HepG2 (cell line): ENCODE measurements around the gene SMARCA2. TPM values are rescaled to one million over a fixed set of nuclear protein-coding genes. Genes with fewer than 3 reads are reported as not detected.

ENCODE experiments used
- PRPF4 ChIP-seq: fragments of 200-400 bp; formaldehyde crosslinking; IDR thresholded peaks from 2 replicates; pipeline ENCODE4 v1.6.1; 2016; ENCODE audit warnings: low read length, low read depth; ENCODE audit not compliant: poor library complexity, severe bottlenecking
- RARA ChIP-seq: IDR thresholded peaks from 2 replicates; pipeline ENCODE4 v1.6.1; 2016; ENCODE audit warnings: missing genetic modification reagents, missing compliant biosample characterization
- RNF2 ChIP-seq: fragments of 450-650 bp; conservative IDR thresholded peaks from 2 replicates; pipeline ENCODE4 v1.6.1; 2016; ENCODE audit warnings: low read depth
- SMAD3 ChIP-seq: sonication (generic); formaldehyde crosslinking; IDR thresholded peaks from 2 replicates; pipeline ENCODE4 v1.4.0; 2020; ENCODE audit warnings: missing genetic modification reagents
- SMYD3 ChIP-seq: sonication (generic); formaldehyde crosslinking; IDR thresholded peaks from 2 replicates; pipeline ENCODE4 v1.8.1; 2023; ENCODE audit warnings: mild to moderate bottlenecking, missing genetic modification reagents
- TEAD2 ChIP-seq: sonication (generic); formaldehyde crosslinking; IDR thresholded peaks from 2 replicates; pipeline ENCODE4 v1.9.0; 2021; ENCODE audit warnings: missing genetic modification reagents
- U2AF2 ChIP-seq: fragments of 200-400 bp; formaldehyde crosslinking; IDR thresholded peaks from 2 replicates; pipeline ENCODE4 v1.6.1; 2017; ENCODE audit warnings: low read depth, mild to moderate bottlenecking, low read length
- ZNF329 ChIP-seq: sonication (generic); formaldehyde crosslinking; IDR thresholded peaks from 2 replicates; pipeline ENCODE4 v1.9.0; 2021; ENCODE audit warnings: low read depth, mild to moderate bottlenecking, missing genetic modification reagents
- ZNF558 ChIP-seq: sonication (generic); formaldehyde crosslinking; IDR thresholded peaks from 2 replicates; pipeline ENCODE4 v1.9.0; 2022; ENCODE audit warnings: mild to moderate bottlenecking, missing genetic modification reagents, borderline replicate concordance
- ZNF749 ChIP-seq: sonication (generic); formaldehyde crosslinking; IDR thresholded peaks from 2 replicates; pipeline ENCODE4 v1.8.0; 2022; ENCODE audit warnings: mild to moderate bottlenecking, missing genetic modification reagents, moderate library complexity, borderline replicate concordance
- polyA plus RNA-seq, 8 experiments: library from polyadenylated mRNA; depleted of rRNA in 3 of 8; stranded (reverse) in 7 of 8; unstranded in 1 of 8; fragments of >200 nt; fragmentation: Illumina TruSeq in 4 of 8; extraction: Trizol in 4 of 8; gene quantifications; 2 replicates each; pipeline versions ENCODE4 v1.2.1 to v1.2.3, GENCODE V29; 2011 to 2016; ENCODE audit warnings: low read depth in 4 of 8, missing spikeins in 1 of 8, mixed read lengths in 1 of 8; ENCODE audit not compliant: insufficient read depth in 1 of 8
- total RNA-seq, 5 experiments: library from RNA; depleted of rRNA; stranded (reverse); fragments of >200 nt; fragmentation: Illumina TruSeq; extraction: Trizol; gene quantifications; 2 replicates each; pipeline ENCODE4 v1.2.3, GENCODE V29; 2016; ENCODE audit warnings: low read depth in 1 of 5
- TF ChIP-seq, protein P1 (sequence below): sonication (generic); formaldehyde crosslinking; IDR thresholded peaks from 2 replicates; pipeline ENCODE4 v1.5.0; 2020; ENCODE audit warnings: mild to moderate bottlenecking, missing genetic modification reagents
- TF ChIP-seq, protein P2 (sequence below): IDR thresholded peaks from 2 replicates; pipeline ENCODE4 v1.6.1; 2016; ENCODE audit warnings: missing compliant biosample characterization, missing genetic modification reagents, borderline replicate concordance
- TF ChIP-seq, protein P3 (sequence below): sonication (generic); formaldehyde crosslinking; IDR thresholded peaks from 2 replicates; pipeline ENCODE4 v1.8.1; 2023; ENCODE audit warnings: missing genetic modification reagents, inconsistent platforms, borderline replicate concordance
- TF ChIP-seq, protein P4 (sequence below): sonication (generic); formaldehyde crosslinking; IDR thresholded peaks from 2 replicates; pipeline ENCODE4 v1.5.1; 2020; ENCODE audit warnings: mild to moderate bottlenecking, missing genetic modification reagents, borderline replicate concordance
- TF ChIP-seq, protein P5 (sequence below): sonication (generic); formaldehyde crosslinking; IDR thresholded peaks from 2 replicates; pipeline ENCODE4 v1.5.1; 2020; ENCODE audit warnings: missing genetic modification reagents, mild to moderate bottlenecking, borderline replicate concordance
- TF ChIP-seq, protein P6 (sequence below): sonication (generic); formaldehyde crosslinking; IDR thresholded peaks from 2 replicates; pipeline ENCODE4 v1.5.1; 2020; ENCODE audit warnings: missing genetic modification reagents, mild to moderate bottlenecking, borderline replicate concordance
- TF ChIP-seq, protein P7 (sequence below): sonication (generic); formaldehyde crosslinking; IDR thresholded peaks from 2 replicates; pipeline ENCODE4 v1.9.0; 2022; ENCODE audit warnings: missing genetic modification reagents, mild to moderate bottlenecking, borderline replicate concordance

SMARCA2 gene
- total and polyA plus RNA-seq, 2 of the 13 experiments (the other 11 are each of a cell fraction or from before 2014, with no cell fraction given): 22.5 to 23.7 TPM

DNA sequence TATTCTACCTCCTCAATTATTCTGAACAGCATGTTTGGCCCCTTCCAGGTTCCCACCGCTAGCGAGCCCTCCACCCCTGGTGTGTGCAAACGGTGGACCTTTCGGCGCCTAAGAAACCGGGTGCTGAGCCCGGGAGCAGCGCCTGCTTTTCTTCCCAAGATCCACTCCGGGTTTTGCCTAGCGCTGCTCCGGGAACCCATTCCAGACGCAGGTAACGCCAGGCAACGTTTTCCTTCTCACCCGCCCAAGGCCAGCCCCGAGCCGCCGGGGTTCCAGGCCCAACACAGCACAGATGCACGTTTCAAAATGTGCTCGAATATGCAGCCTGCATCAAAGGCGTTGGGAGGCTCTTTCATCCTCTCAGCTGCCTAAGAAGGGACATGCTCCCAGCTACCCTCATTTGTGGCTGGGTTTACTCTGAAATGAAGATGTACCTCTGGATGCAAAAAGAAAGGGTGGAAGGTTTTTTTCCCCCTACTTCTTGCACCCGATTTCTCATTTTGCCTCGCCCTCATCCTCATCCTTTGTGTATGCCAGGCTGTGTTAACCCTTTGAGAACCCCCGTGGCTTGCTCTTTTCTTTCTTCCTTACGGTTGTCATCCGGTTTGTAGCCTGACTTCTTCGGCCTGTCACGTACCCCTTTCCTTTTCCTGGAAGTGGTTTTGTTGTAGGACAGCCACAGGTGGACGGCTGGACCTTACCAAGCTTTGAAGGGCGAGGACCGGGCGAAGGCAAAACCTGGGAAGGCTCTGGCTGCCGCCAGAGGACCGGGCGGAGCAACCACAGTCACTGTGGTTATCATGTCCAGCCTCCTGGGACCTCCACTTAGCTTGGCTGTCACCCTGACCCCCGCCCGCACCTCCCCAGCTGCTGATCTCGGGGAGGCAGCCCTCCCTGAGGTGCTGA lies 226.9 kb downstream of the SMARCA2 start (continued):
- peak; percentile 50; the same call in 1 of the 2 replicates for TF ChIP-seq ZNF749 (CRISPR knock-in tag)
- TF ChIP-seq, protein P1, sequence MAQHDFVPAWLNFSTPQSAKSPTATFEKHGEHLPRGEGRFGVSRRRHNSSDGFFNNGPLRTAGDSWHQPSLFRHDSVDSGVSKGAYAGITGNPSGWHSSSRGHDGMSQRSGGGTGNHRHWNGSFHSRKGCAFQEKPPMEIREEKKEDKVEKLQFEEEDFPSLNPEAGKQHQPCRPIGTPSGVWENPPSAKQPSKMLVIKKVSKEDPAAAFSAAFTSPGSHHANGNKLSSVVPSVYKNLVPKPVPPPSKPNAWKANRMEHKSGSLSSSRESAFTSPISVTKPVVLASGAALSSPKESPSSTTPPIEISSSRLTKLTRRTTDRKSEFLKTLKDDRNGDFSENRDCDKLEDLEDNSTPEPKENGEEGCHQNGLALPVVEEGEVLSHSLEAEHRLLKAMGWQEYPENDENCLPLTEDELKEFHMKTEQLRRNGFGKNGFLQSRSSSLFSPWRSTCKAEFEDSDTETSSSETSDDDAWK (CRISPR knock-in tag): no peak
- TF ChIP-seq, protein P2, sequence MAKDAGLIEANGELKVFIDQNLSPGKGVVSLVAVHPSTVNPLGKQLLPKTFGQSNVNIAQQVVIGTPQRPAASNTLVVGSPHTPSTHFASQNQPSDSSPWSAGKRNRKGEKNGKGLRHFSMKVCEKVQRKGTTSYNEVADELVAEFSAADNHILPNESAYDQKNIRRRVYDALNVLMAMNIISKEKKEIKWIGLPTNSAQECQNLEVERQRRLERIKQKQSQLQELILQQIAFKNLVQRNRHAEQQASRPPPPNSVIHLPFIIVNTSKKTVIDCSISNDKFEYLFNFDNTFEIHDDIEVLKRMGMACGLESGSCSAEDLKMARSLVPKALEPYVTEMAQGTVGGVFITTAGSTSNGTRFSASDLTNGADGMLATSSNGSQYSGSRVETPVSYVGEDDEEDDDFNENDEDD: peak; percentile 29; the same call in 1 of the 2 replicates
- 0 out of 2 replicates have a peak, but pooled peaks have one; percentile 64 for TF ChIP-seq SMAD3 (CRISPR knock-in tag)
- TF ChIP-seq SMYD3: no peak
- TF ChIP-seq PRPF4: no peak
- no peak for TF ChIP-seq TEAD2 (CRISPR knock-in tag)
- TF ChIP-seq, protein P3, sequence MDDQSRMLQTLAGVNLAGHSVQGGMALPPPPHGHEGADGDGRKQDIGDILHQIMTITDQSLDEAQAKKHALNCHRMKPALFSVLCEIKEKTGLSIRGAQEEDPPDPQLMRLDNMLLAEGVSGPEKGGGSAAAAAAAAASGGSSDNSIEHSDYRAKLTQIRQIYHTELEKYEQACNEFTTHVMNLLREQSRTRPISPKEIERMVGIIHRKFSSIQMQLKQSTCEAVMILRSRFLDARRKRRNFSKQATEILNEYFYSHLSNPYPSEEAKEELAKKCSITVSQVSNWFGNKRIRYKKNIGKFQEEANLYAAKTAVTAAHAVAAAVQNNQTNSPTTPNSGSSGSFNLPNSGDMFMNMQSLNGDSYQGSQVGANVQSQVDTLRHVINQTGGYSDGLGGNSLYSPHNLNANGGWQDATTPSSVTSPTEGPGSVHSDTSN (CRISPR knock-in tag): 0 out of 2 replicates have a peak, but pooled peaks have one; percentile 52
- TF ChIP-seq, protein P4, sequence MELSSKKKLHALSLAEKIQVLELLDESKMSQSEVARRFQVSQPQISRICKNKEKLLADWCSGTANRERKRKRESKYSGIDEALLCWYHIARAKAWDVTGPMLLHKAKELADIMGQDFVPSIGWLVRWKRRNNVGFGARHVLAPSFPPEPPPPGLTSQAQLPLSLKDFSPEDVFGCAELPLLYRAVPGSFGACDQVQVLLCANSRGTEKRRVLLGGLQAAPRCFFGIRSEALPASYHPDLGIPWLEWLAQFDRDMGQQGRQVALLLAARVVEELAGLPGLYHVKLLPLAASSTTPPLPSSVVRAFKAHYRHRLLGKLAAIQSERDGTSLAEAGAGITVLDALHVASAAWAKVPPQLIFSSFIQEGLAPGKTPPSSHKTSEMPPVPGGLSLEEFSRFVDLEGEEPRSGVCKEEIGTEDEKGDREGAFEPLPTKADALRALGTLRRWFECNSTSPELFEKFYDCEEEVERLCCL (CRISPR knock-in tag): no peak; the same call in 1 of the 2 replicates
- TF ChIP-seq, protein P5, sequence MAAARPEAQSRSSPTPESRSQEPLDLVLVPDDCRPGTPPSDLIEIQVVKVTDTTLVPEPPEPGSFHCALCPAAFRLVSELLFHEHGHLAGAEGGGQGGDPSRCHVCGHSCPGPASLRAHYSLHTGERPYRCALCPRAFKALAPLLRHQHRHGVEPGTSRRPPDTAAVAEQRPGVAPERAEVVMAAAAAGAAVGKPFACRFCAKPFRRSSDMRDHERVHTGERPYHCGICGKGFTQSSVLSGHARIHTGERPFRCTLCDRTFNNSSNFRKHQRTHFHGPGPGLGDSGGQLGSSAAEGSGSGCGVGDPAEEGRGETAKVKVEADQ (CRISPR knock-in tag): no peak
- no peak for TF ChIP-seq ZNF558 (CRISPR knock-in tag)
- TF ChIP-seq RNF2: peak; percentile 64; the same call in 1 of the 2 replicates
- TF ChIP-seq RARA (CRISPR knock-in tag): peak; percentile 15; the same call in 1 of the 2 replicates
- TF ChIP-seq, protein P6, sequence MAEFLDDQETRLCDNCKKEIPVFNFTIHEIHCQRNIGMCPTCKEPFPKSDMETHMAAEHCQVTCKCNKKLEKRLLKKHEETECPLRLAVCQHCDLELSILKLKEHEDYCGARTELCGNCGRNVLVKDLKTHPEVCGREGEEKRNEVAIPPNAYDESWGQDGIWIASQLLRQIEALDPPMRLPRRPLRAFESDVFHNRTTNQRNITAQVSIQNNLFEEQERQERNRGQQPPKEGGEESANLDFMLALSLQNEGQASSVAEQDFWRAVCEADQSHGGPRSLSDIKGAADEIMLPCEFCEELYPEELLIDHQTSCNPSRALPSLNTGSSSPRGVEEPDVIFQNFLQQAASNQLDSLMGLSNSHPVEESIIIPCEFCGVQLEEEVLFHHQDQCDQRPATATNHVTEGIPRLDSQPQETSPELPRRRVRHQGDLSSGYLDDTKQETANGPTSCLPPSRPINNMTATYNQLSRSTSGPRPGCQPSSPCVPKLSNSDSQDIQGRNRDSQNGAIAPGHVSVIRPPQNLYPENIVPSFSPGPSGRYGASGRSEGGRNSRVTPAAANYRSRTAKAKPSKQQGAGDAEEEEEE (CRISPR knock-in tag): no peak
- TF ChIP-seq ZNF329 (CRISPR knock-in tag): no peak
- TF ChIP-seq U2AF2: no peak
- TF ChIP-seq, protein P7, sequence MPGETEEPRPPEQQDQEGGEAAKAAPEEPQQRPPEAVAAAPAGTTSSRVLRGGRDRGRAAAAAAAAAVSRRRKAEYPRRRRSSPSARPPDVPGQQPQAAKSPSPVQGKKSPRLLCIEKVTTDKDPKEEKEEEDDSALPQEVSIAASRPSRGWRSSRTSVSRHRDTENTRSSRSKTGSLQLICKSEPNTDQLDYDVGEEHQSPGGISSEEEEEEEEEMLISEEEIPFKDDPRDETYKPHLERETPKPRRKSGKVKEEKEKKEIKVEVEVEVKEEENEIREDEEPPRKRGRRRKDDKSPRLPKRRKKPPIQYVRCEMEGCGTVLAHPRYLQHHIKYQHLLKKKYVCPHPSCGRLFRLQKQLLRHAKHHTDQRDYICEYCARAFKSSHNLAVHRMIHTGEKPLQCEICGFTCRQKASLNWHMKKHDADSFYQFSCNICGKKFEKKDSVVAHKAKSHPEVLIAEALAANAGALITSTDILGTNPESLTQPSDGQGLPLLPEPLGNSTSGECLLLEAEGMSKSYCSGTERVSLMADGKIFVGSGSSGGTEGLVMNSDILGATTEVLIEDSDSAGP (CRISPR knock-in tag): peak; percentile 83
